ENCODE measurements around the gene TRAPPC12.

DNA sequence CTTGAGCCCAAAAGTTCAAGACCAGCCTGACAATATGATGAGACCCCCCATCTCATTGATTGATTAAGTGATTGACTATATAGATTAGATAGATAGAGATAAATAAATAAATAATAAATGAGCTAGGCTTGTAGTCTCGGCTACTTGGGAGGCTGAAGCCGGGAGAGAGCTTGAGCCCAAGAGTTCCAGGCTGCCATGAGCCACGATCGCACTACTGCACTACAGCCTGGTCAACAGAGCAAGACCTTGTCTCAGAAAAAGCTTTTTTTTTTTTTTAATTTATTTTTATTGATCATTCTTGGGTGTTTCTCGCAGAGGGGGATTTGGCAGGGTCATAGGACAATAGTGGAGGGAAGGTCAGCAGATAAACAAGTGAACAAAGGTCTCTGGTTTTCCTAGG is 14.3 kb upstream of the TRAPPC12 start:
- TF ChIP-seq, protein P1, sequence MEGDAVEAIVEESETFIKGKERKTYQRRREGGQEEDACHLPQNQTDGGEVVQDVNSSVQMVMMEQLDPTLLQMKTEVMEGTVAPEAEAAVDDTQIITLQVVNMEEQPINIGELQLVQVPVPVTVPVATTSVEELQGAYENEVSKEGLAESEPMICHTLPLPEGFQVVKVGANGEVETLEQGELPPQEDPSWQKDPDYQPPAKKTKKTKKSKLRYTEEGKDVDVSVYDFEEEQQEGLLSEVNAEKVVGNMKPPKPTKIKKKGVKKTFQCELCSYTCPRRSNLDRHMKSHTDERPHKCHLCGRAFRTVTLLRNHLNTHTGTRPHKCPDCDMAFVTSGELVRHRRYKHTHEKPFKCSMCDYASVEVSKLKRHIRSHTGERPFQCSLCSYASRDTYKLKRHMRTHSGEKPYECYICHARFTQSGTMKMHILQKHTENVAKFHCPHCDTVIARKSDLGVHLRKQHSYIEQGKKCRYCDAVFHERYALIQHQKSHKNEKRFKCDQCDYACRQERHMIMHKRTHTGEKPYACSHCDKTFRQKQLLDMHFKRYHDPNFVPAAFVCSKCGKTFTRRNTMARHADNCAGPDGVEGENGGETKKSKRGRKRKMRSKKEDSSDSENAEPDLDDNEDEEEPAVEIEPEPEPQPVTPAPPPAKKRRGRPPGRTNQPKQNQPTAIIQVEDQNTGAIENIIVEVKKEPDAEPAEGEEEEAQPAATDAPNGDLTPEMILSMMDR (conservative IDR thresholded peaks at IDR 0.05 in 1 of 2, IDR thresholded peaks at IDR 0.05 in 1 of 2; ENCODE audit: extremely low read depth in 1 of 2, insufficient read depth in 1 of 2, low read depth in 1 of 2, low read length in 2 of 2), result no peak
- TF ChIP-seq EZH2 (IDR thresholded peaks at IDR 0.05; ENCODE audit: borderline replicate concordance, low read length), result no peak
